ENCODE data around the gene HOXA3.

DNA sequence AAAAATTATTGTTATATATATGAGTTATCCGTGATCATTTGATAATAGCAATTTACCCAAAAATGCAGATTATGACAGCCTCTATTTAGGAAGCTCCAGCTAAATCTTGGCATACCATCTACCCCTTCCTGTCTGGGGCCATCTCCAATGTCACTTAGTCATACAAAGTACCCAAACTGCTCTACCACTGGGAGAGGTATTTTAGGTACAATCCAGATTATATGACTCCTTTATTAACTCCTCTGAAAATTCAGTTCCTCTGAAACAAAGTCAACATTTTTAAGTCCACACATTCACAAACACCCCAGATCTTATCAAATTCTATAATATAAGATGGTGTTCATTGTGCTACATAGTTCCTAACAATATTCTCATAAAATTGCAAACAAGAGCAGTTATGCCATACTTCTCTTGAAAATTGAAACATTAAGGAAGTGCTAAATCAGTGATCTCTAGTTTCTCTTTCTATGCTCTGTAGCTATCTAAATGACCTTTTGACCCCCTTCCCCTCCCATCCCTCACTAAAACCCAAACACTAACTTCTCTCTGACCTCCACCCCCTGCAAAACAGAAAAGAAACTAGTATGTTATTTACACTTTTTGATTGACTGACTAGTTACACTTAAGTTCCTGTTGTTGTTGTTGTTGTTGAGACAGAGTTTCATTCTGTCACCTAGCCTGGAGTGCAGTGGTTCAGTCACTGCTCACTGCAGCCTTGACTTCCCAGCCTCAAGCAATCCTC is 73.0 kb downstream of the HOXA3 start:
- TF ChIP-seq, protein P1, sequence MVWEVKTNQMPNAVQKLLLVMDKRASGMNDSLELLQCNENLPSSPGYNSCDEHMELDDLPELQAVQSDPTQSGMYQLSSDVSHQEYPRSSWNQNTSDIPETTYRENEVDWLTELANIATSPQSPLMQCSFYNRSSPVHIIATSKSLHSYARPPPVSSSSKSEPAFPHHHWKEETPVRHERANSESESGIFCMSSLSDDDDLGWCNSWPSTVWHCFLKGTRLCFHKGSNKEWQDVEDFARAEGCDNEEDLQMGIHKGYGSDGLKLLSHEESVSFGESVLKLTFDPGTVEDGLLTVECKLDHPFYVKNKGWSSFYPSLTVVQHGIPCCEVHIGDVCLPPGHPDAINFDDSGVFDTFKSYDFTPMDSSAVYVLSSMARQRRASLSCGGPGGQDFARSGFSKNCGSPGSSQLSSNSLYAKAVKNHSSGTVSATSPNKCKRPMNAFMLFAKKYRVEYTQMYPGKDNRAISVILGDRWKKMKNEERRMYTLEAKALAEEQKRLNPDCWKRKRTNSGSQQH (CRISPR knock-in tag; IDR thresholded peaks at IDR 0.05) = no peak
- TF ChIP-seq GABPA (tag; conservative IDR thresholded peaks at IDR 0.05; ENCODE audit: low read depth) = no peak
- TF ChIP-seq YY1 (IDR thresholded peaks at IDR 0.05; ENCODE audit: borderline replicate concordance in 1 of 3, control insufficient read depth in 1 of 3, extremely low read depth in 1 of 3, insufficient read depth in 3 of 3, insufficient read length in 1 of 3, insufficient replicate concordance in 2 of 3, low read depth in 1 of 3, low read length in 2 of 3) = no peak
- no peak for TF ChIP-seq POLR2AphosphoS5 (IDR thresholded peaks at IDR 0.05; ENCODE audit: control insufficient read depth, insufficient read depth, low read depth, low read length)

Measured in K562 (cell line).